Gastrocnemius medialis (tissue), 4 donors: ENCODE data around the gene ZNF366. TPM values are rescaled to one million over a fixed set of nuclear protein-coding genes. Genes with fewer than 3 reads are reported as not detected.

ENCODE experiments used
- ATAC-seq, 2 donors: fragments of 150-250 bp; one replicate each; pipeline ENCODE4 v1.9.1; 2016
- DNase-seq, 2 donors: peaks; one replicate each; pipeline ENCODE4 v3.0.0-alpha.2; 2019
- H3K27ac ChIP-seq, 4 donors: fragments of 200-600 bp; sonication (generic); 1 replicate in 1 of 4; 2 replicates in 3 of 4; pipeline ENCODE4 v1.5.1; 2016 to 2018; ENCODE audit warnings: mild to moderate bottlenecking in 2 of 4, moderate library complexity in 1 of 4
- H3K27me3 ChIP-seq, 3 donors: fragments of 200-600 bp; sonication (generic) in 2 of 3; 1 replicate in 1 of 3; 2 replicates in 2 of 3; pipeline versions ENCODE4 v1.5.1 to v1.6.0; 2016 to 2019; ENCODE audit warnings: mild to moderate bottlenecking in 1 of 3, moderate library complexity in 1 of 3
- H3K36me3 ChIP-seq, 2 donors: fragments of 200-600 bp; sonication (generic) in 1 of 2; one replicate each; pipeline ENCODE4 v1.5.1; 2017 to 2018
- H3K4me1 ChIP-seq, 2 donors: fragments of 200-600 bp; sonication (generic) in 1 of 2; one replicate each; pipeline ENCODE4 v1.5.1; 2016 to 2017; ENCODE audit warnings: mild to moderate bottlenecking in 2 of 2
- H3K4me3 ChIP-seq, 4 donors: fragments of 200-600 bp; sonication (generic) in 3 of 4; 1 replicate in 1 of 4; 2 replicates in 3 of 4; pipeline ENCODE4 v1.5.1; 2016 to 2019; ENCODE audit warnings: mild to moderate bottlenecking in 2 of 4
- H3K9me3 ChIP-seq, 3 donors: fragments of 200-600 bp; sonication (generic) in 2 of 3; 1 replicate in 1 of 3; 2 replicates in 2 of 3; pipeline ENCODE4 v1.5.1; 2016 to 2019
- POLR2A ChIP-seq, 2 donors: fragments of 450-650 bp; IDR thresholded peaks; one replicate each; pipeline ENCODE4 v1.6.1; 2017; ENCODE audit warnings: antibody characterized with exemption in 2 of 2, mild to moderate bottlenecking in 2 of 2, moderate library complexity in 2 of 2
- in situ Hi-C, 4 donors: fragments of 200-750 bp; cut with MboI; loops; one replicate each; pipeline versions ENCODE4 v1.15.0 to v1.8.0; 2017; ENCODE audit warnings: low sequenced_read_pairs in 4 of 4
- intact Hi-C: fragments of 100-400 bp; cut with DNase I; formaldehyde crosslinking; loops from one replicate; pipeline ENCODE4 v1.15.1; 2023; ENCODE audit warnings: low total_unique reads
- total RNA-seq, 4 donors: library from RNA; depleted of rRNA; stranded (reverse); fragments of >200 nt; gene quantifications; one replicate each; pipeline versions ENCODE4 v1.1.0 to v1.2.3, GENCODE V29; 2016
- TF ChIP-seq, protein P1 (sequence below), 5 experiments: fragments of 450-650 bp in 3 of 5; fragments of 200-600 bp in 2 of 5; sonication (generic) in 2 of 5; IDR thresholded peaks in 4 of 5; conservative IDR thresholded peaks in 1 of 5; 1 replicate in 4 of 5; 2 replicates in 1 of 5; pipeline ENCODE4 v1.5.1; 2016 to 2019; ENCODE audit warnings: antibody characterized with exemption in 5 of 5, mild to moderate bottlenecking in 3 of 5, moderate library complexity in 3 of 5

ZNF366 gene
- total RNA-seq, 4 donors from 2014 or later: 2.0 to 5.8 (median 3.0) TPM

DNA sequence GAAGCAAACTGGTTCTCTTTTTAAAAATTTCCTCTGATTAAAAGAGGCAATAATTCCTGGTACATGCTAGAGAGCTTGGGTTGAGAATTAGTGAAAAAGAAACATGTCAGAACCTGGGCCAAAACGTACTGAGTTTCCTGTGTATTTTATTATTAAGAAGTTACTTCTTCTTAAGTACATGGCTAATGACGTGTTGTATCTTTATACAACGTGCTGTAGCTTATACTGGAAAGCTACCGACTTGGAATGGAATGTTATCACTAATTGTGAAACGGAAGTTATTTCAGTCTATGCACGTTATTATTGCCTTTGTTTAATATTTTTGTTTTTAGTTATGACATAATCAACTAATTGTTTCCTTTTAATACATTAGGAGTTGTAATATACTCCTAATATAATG is 43.1 kb downstream of the ZNF366 start:
- Histone ChIP-seq H3K9me3 (no peaks in the 10 kb centered on the region), H3K4me3 (no peak overlapping the region), H3K27ac (peak overlapping the region; percentile 69 to 79 (median 74)), H3K36me3 (no peaks in the 10 kb centered on the region), H3K27me3 (no peaks in the 10 kb centered on the region), H3K4me1 (peaks cover 53 to 60% of the 10 kb centered on the region in 2 donors)
- no peak for DNase-seq
- in situ Hi-C loops: no loop called here
- TF ChIP-seq POLR2A (IDR thresholded peaks at IDR 0.05): no peak
- TF ChIP-seq, protein P1, sequence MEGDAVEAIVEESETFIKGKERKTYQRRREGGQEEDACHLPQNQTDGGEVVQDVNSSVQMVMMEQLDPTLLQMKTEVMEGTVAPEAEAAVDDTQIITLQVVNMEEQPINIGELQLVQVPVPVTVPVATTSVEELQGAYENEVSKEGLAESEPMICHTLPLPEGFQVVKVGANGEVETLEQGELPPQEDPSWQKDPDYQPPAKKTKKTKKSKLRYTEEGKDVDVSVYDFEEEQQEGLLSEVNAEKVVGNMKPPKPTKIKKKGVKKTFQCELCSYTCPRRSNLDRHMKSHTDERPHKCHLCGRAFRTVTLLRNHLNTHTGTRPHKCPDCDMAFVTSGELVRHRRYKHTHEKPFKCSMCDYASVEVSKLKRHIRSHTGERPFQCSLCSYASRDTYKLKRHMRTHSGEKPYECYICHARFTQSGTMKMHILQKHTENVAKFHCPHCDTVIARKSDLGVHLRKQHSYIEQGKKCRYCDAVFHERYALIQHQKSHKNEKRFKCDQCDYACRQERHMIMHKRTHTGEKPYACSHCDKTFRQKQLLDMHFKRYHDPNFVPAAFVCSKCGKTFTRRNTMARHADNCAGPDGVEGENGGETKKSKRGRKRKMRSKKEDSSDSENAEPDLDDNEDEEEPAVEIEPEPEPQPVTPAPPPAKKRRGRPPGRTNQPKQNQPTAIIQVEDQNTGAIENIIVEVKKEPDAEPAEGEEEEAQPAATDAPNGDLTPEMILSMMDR (IDR thresholded peaks at IDR 0.05 in 4 of 5, conservative IDR thresholded peaks at IDR 0.05 in 1 of 5): no peak
- intact Hi-C loops: no loop called here
- peak in 1 of 2 donors; percentile 21 for ATAC-seq

DNA sequence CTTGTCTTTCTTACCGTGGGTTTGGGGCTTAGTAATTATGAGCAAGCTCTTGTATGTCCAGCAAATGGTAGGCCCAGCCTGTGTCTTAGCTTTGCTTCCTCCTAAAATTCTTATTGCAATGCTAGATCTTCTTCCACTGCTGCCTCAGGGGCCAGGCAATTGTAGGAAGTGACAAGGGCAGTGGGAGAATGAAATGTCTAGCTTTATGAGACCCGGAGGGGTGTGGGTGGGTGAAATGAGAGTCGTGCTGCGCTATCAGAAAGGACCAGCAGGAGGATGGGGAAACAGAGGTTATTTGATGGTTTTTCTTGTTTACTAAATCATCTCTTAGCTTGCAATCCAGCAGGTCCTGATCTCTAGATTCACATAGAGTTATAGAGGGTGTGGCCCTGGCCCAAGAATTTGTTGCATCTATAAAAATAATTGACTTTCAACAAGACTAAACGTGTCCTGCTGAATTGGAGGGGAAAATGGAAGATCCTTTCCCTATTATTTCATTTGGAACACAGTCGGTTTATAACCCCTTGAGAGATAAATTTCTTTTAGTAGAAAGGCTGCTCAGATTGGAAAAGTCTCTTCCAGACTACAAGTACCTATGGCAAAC is 43.7 kb downstream of the ZNF366 start:
- TF ChIP-seq POLR2A (IDR thresholded peaks at IDR 0.05): no peak
- TF ChIP-seq, protein P1 (IDR thresholded peaks at IDR 0.05 in 4 of 5, conservative IDR thresholded peaks at IDR 0.05 in 1 of 5): no peak
- Histone ChIP-seq H3K27me3 (no peaks in the 10 kb centered on the region), H3K4me3 (no peak overlapping the region), H3K9me3 (no peaks in the 10 kb centered on the region), H3K27ac (peak overlapping the region; percentile 56 to 79 (median 66)), H3K36me3 (no peaks in the 10 kb centered on the region), H3K4me1 (peaks cover 50 to 60% of the 10 kb centered on the region in 2 donors)
- intact Hi-C loops: no loop called here
- no peak for DNase-seq
- in situ Hi-C loops: no loop called here
- ATAC-seq: no peak

DNA sequence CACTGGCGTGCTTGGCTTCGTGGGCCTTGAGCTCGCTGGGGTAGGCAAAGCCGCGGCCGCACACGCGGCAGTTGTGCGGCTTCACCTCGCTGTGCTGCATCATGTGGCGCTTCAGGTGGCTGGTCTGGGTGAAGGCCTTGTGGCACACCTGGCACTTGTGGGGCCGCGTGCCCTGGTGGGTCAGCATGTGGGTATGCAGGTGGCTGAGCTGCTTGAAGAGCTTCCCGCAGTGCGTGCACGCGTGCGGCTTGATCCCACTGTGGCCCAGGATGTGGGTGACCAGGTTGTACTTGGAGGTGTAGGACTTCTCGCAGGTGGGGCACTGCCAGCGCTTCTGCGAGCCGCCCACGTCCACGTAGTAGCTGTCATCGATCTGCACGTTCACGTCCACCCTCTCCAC is 46.8 kb downstream of the ZNF366 start:
- H3K27ac ChIP-seq: no peak overlapping the region
- DNase-seq: no peak
- H3K36me3 ChIP-seq: no peaks in the 10 kb centered on the region
- H3K4me3 ChIP-seq: no peak overlapping the region
- no peak for ATAC-seq
- H3K4me1 ChIP-seq: peaks cover 32 to 41% of the 10 kb centered on the region in 2 donors
- in situ Hi-C loops: no loop called here
- intact Hi-C loops: no loop called here
- no peaks in the 10 kb centered on the region for H3K27me3 ChIP-seq
- TF ChIP-seq POLR2A (IDR thresholded peaks at IDR 0.05): no peak
- TF ChIP-seq, protein P1 (IDR thresholded peaks at IDR 0.05 in 4 of 5, conservative IDR thresholded peaks at IDR 0.05 in 1 of 5): no peak
- H3K9me3 ChIP-seq: no peaks in the 10 kb centered on the region

DNA sequence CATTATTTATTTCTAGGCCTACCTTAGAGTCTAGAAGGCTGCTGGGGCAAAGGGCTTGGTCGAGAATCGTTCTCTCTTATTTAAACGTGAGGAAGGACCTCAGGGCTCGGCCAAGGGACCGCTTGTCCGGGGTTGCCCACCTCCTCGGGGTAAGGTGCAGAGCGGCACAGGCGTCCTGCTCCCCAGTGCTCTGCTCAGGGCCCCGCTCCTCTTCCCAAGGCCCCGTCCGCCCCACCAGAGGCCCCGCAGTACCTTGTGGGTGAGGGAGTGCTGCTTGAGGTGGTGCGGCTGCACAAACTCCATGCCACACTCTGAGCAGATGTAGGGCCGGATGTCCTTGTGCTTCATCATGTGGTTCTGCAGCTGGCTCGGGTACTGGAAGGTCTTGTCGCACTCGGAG is 47.3 kb downstream of the ZNF366 start:
- H3K4me1 ChIP-seq: peaks cover 28 to 40% of the 10 kb centered on the region in 2 donors
- H3K9me3 ChIP-seq: no peaks in the 10 kb centered on the region
- intact Hi-C loops: no loop called here
- no peaks in the 10 kb centered on the region for H3K27me3 ChIP-seq
- ATAC-seq: no peak
- DNase-seq: no peak
- no peak overlapping the region for H3K4me3 ChIP-seq
- in situ Hi-C loops: loop anchor here in 1 of 4 donors (10.0 kb wide), 1 partner anchor 55 kb away; no protein-coding TSS in a partner anchor
- H3K27ac ChIP-seq: no peak overlapping the region
- H3K36me3 ChIP-seq: no peaks in the 10 kb centered on the region
- TF ChIP-seq POLR2A (IDR thresholded peaks at IDR 0.05): no peak
- TF ChIP-seq, protein P1 (IDR thresholded peaks at IDR 0.05 in 4 of 5, conservative IDR thresholded peaks at IDR 0.05 in 1 of 5): no peak
